K562 (cell line): Measurements from ENCODE around the gene FAM20C. TPM values are rescaled to one million over a fixed set of nuclear protein-coding genes. Genes with fewer than 3 reads are reported as not detected.

Experiments
- ATAC-seq: fragments of 200-7000 bp; cut with Tn5 transposase; 3 replicates; pipeline ENCODE4 v1.9.1; 2020; ENCODE audit warnings: moderate library complexity
- BruUV-seq: library from RNA; stranded (reverse); fragments of 400-500 nt; replicated peaks from 2 replicates; lab custom pipeline; 2021; lab: Mats Ljungman, UMichigan
- CTCF ChIA-PET: fragments of 300-600 bp; formaldehyde crosslinking; extraction: SDS; loops from one replicate; lab custom pipeline; 2021; ENCODE audit warnings: low intra/inter-chr PET ratio; lab: Yijun Ruan, JAX
- POLR2A ChIA-PET: fragments of 300-600, 350-650 bp; sonication (Branson Sonifier 250); formaldehyde crosslinking; extraction: SDS; loops from one replicate; lab custom pipeline; 2021; ENCODE audit warnings: antibody characterized with exemption, inconsistent platforms; lab: Yijun Ruan, JAX
- DNase-seq, 4 experiments: peaks; one replicate each; pipeline versions ENCODE4 v3.0.0 to v3.0.0-alpha.2; 2011 to 2018; ENCODE audit warnings: low spot score in 3 of 4, mixed read lengths in 3 of 4; ENCODE audit errors: extremely low read depth in 1 of 4
- FAIRE-seq: peaks from 2 replicates; lab custom pipeline; 2011; peaks lifted over from hg19 to GRCh38; lab: Jason Lieb, UNC
- H2AFZ ChIP-seq: 2 replicates; pipeline ENCODE4 v1.6.0; 2011; ENCODE audit warnings: low read depth, low read length, control low read depth, inconsistent platforms
- H3K27ac ChIP-seq: fragments of 200-600 bp; 3 replicates; pipeline ENCODE4 v1.8.0; 2011; ENCODE audit warnings: low read depth, mild to moderate bottlenecking, control low read depth, inconsistent platforms, low read length, moderate library complexity, mixed read lengths; ENCODE audit errors: extremely low read depth
- H3K27me3 ChIP-seq, 2 experiments: fragments of 300-600 bp in 1 of 2; 2 replicates in 1 of 2; 3 replicates in 1 of 2; pipeline versions ENCODE4 v1.6.0 to v1.8.0; 2011; ENCODE audit warnings: inconsistent platforms in 2 of 2, low read length in 2 of 2, mild to moderate bottlenecking in 1 of 2, mixed read lengths in 1 of 2, moderate library complexity in 1 of 2; ENCODE audit not compliant: control insufficient read depth in 2 of 2, insufficient read depth in 2 of 2
- H3K36me3 ChIP-seq: fragments of 300-600 bp; 3 replicates; pipeline ENCODE4 v1.8.0; 2011; ENCODE audit warnings: mild to moderate bottlenecking, low read length, inconsistent platforms; ENCODE audit not compliant: control insufficient read depth, insufficient read depth
- H3K4me1 ChIP-seq, 2 experiments: fragments of 200-600 bp in 1 of 2; replicated peaks in 1 of 2; 2 replicates in 1 of 2; 3 replicates in 1 of 2; pipeline versions ENCODE4 v1.5.1 to v1.8.0; 2011; ENCODE audit warnings: inconsistent platforms in 2 of 2, low read length in 2 of 2, mild to moderate bottlenecking in 1 of 2, mixed read lengths in 1 of 2, moderate library complexity in 1 of 2; ENCODE audit not compliant: control insufficient read depth in 2 of 2, insufficient read depth in 2 of 2
- H3K4me2 ChIP-seq: 2 replicates; pipeline ENCODE4 v1.6.1; 2011; ENCODE audit warnings: low read length, control low read depth, inconsistent platforms, mixed read lengths; ENCODE audit not compliant: insufficient read depth
- H3K4me3 ChIP-seq: fragments of 200-600 bp; sonication (generic), shearing (Covaris generic); 2 replicates; pipeline ENCODE4 v1.5.1; 2016; ENCODE audit warnings: control low read depth, inconsistent platforms
- H3K79me2 ChIP-seq: fragments of 200-600 bp; 3 replicates; pipeline ENCODE4 v1.8.0; 2011; ENCODE audit warnings: low read length, inconsistent platforms; ENCODE audit not compliant: control insufficient read depth, insufficient read depth
- H3K9ac ChIP-seq, 2 experiments: 2 replicates each; pipeline versions ENCODE4 v1.6.0 to v1.6.1; 2011; ENCODE audit warnings: low read depth in 2 of 2, low read length in 2 of 2, control low read depth in 1 of 2, inconsistent platforms in 1 of 2, mild to moderate bottlenecking in 1 of 2, mixed read lengths in 1 of 2; ENCODE audit not compliant: insufficient read depth in 1 of 2
- H3K9me1 ChIP-seq: one replicate; pipeline ENCODE4 v1.6.0; 2011; ENCODE audit warnings: inconsistent platforms, mild to moderate bottlenecking, low read length, moderate library complexity; ENCODE audit not compliant: control insufficient read depth, insufficient read depth
- H3K9me3 ChIP-seq: replicated peaks from 2 replicates; pipeline ENCODE4 v1.5.1; 2011; ENCODE audit warnings: low read depth, low read length, inconsistent platforms; ENCODE audit not compliant: control insufficient read depth, insufficient read depth
- H4K20me1 ChIP-seq: replicated peaks from 2 replicates; pipeline ENCODE4 v1.6.1; 2011; ENCODE audit warnings: low read length, inconsistent platforms, mixed read lengths; ENCODE audit not compliant: control insufficient read depth, insufficient read depth
- CREBBP ChIP-seq: IDR thresholded peaks from one replicate; pipeline ENCODE4 v1.6.1; 2012; ENCODE audit warnings: low read depth, mild to moderate bottlenecking, control low read depth, inconsistent platforms, low read length
- HDAC3 ChIP-seq: fragments of 450-650 bp; IDR thresholded peaks from 2 replicates; pipeline ENCODE4 v1.6.1; 2018; ENCODE audit warnings: borderline replicate concordance, mild to moderate bottlenecking, moderate library complexity; ENCODE audit not compliant: partially characterized antibody
- MAZ ChIP-seq, 2 experiments: fragments of 450-650 bp in 1 of 2; sonication (generic) in 1 of 2; formaldehyde crosslinking; IDR thresholded peaks in 1 of 2; conservative IDR thresholded peaks in 1 of 2; 2 replicates each; pipeline versions ENCODE4 v1.4.0 to v1.5.0; 2020; ENCODE audit warnings: mild to moderate bottlenecking in 1 of 2, missing genetic modification reagents in 1 of 2
- MYBL2 ChIP-seq, 2 experiments: fragments of 450-650 bp in 1 of 2; sonication (generic) in 1 of 2; formaldehyde crosslinking in 1 of 2; IDR thresholded peaks; 2 replicates each; pipeline versions ENCODE4 v1.6.1 to v1.8.1; 2017 to 2022; ENCODE audit warnings: borderline replicate concordance in 1 of 2, inconsistent platforms in 1 of 2, low read depth in 1 of 2, mild to moderate bottlenecking in 1 of 2, missing genetic modification reagents in 1 of 2, moderate library complexity in 1 of 2
- POLR2A ChIP-seq: fragments of 450-650 bp; conservative IDR thresholded peaks from 2 replicates; pipeline ENCODE4 v1.6.1; 2016
- POLR2AphosphoS2 ChIP-seq: IDR thresholded peaks from 2 replicates; pipeline ENCODE4 v1.6.1; 2012; ENCODE audit warnings: low read length, improper control_type of control experiment
- POLR2G ChIP-seq: fragments of 200-400 bp; formaldehyde crosslinking; IDR thresholded peaks from 2 replicates; pipeline ENCODE4 v1.6.1; 2017; ENCODE audit warnings: low read depth, mild to moderate bottlenecking, antibody characterized with exemption, low read length, moderate library complexity
- TCF7L2 ChIP-seq: fragments of 150-350 bp; IDR thresholded peaks from 2 replicates; pipeline ENCODE4 v1.6.1; 2016; ENCODE audit warnings: low read depth, mild to moderate bottlenecking, low read length, moderate library complexity
- TFE3 ChIP-seq: fragments of 450-650 bp; formaldehyde crosslinking; IDR thresholded peaks from 2 replicates; pipeline ENCODE4 v1.4.0; 2020; ENCODE audit warnings: mild to moderate bottlenecking, mixed read lengths
- THAP12 ChIP-seq: fragments of 250-450 bp; sonication (Bioruptor Pico); IDR thresholded peaks from 2 replicates; pipeline ENCODE4 v1.9.0; 2021; ENCODE audit warnings: mild to moderate bottlenecking, inconsistent platforms
- THRAP3 ChIP-seq: fragments of 450-650 bp; IDR thresholded peaks from 2 replicates; pipeline ENCODE4 v1.6.1; 2016; ENCODE audit warnings: mild to moderate bottlenecking, inconsistent platforms, borderline replicate concordance
- ZBTB17 ChIP-seq: fragments of 450-650 bp; formaldehyde crosslinking; IDR thresholded peaks from 2 replicates; pipeline ENCODE4 v1.4.0; 2020; ENCODE audit warnings: mild to moderate bottlenecking
- ZBTB8A ChIP-seq: fragments of 450-650 bp; IDR thresholded peaks from 2 replicates; pipeline ENCODE4 v1.6.1; 2018; ENCODE audit warnings: mild to moderate bottlenecking, moderate library complexity; ENCODE audit not compliant: partially characterized antibody
- ZNF232 ChIP-seq: sonication (generic); formaldehyde crosslinking; IDR thresholded peaks from 2 replicates; pipeline ENCODE4 v1.8.0; 2022; ENCODE audit warnings: mild to moderate bottlenecking, missing genetic modification reagents
- ZNF444 ChIP-seq: fragments of 250-450 bp; sonication (Bioruptor Pico); IDR thresholded peaks from 2 replicates; pipeline ENCODE4 v1.4.0; 2020; ENCODE audit warnings: mild to moderate bottlenecking, moderate library complexity
- ZNF740 ChIP-seq, 3 experiments: fragments of 200-800 bp in 1 of 3; sonication (Bioruptor generic) in 1 of 3; sonication (generic) in 1 of 3; formaldehyde crosslinking in 1 of 3; IDR thresholded peaks; 2 replicates each; pipeline versions ENCODE4 v1.6.1 to v1.8.0; 2016 to 2022; ENCODE audit warnings: mild to moderate bottlenecking in 2 of 3, missing compliant biosample characterization in 2 of 3, missing genetic modification characterization in 2 of 3, missing genetic modification reagents in 1 of 3
- ZNF766 ChIP-seq: fragments of 200-800 bp; sonication (Bioruptor generic); conservative IDR thresholded peaks from 2 replicates; pipeline ENCODE4 v1.6.1; 2016; ENCODE audit warnings: missing genetic modification characterization, missing compliant biosample characterization
- WGBS: fragments of 100-300 bp; shearing (Covaris generic); methylation state at CpG from one replicate; pipeline ENCODE4 v1.1.6; 2016; ENCODE audit warnings: low coverage, mixed read lengths; ENCODE audit not compliant: insufficient coverage; ENCODE audit errors: missing lambda C conversion rate; 5-methylcytosine and 5-hydroxymethylcytosine counted together
- in situ Hi-C: fragments of 300-500 bp; cut with MboI; formaldehyde crosslinking; loops from 4 replicates; pipeline ENCODE4 v1.15.0; 2018; ENCODE audit warnings: inconsistent platforms, mixed read lengths
- intact Hi-C: fragments of 100-400 bp; cut with micrococcal nuclease; formaldehyde crosslinking; loops from 2 replicates; pipeline ENCODE4 v1.14.2; 2022
- polyA plus RNA-seq, 8 experiments: library from polyadenylated mRNA; depleted of rRNA in 4 of 8; stranded (reverse) in 5 of 8; unstranded in 3 of 8; fragments of >200 nt; fragmentation: Nextera tagmentation in 2 of 8; fragmentation: Illumina TruSeq in 1 of 8; extraction: Ambion mirVana in 2 of 8; extraction: Trizol in 1 of 8; gene quantifications; 2 replicates each; pipeline versions ENCODE4 v1.2.1 to v1.2.3, GENCODE V29; 2011 to 2014; ENCODE audit warnings: inconsistent platforms in 1 of 8, missing spikeins in 1 of 8
- total RNA-seq, 7 experiments: library from RNA; depleted of rRNA in 6 of 7; stranded (reverse); fragments of >200 nt in 6 of 7; fragmentation: Illumina TruSeq in 2 of 7; extraction: Trizol in 2 of 7; gene quantifications; 2 replicates each; pipeline versions ENCODE4 v1.2.1 to v1.2.3, GENCODE V29; 2011 to 2021; ENCODE audit warnings: low replicate concordance in 1 of 7

The FAM20C gene
- total and polyA plus RNA-seq, 9 of the 15 experiments (the other 6 are each of a cell fraction or from before 2014, with no cell fraction given) = 0.09 TPM; not detected in 8

GRCh38 chr7:273327-273726 is 81.0 kb downstream of the FAM20C start (continued):
- TF ChIP-seq ZNF444 = no peak
- TF ChIP-seq ZNF766 (CRISPR knock-in tag) = no peak

GRCh38 chr7:274266-274665 is 81.9 kb downstream of the FAM20C start:
- CTCF ChIA-PET = no interaction called here
- in situ Hi-C loops = no loop called here
- H3K9ac ChIP-seq = no peak overlapping the region
- no peak for DNase-seq
- intact Hi-C loops = no loop called here
- peaks cover 2% of the 10 kb centered on the region; the same call in 1 of the 2 replicates for H3K9me3 ChIP-seq
- no peak overlapping the region for H3K4me2 ChIP-seq
- no peaks in the 10 kb centered on the region for H3K4me1 ChIP-seq
- WGBS = 0% methylated on average over 2 of the region's 2 CpGs
- peaks cover 0 to 12% of the 10 kb centered on the region in 2 experiments; a peak in 2 of 5 replicates for H3K27me3 ChIP-seq
- H3K79me2 ChIP-seq = no peaks in the 10 kb centered on the region
- no peak overlapping the region for H3K4me3 ChIP-seq
- no peak for ATAC-seq
- no TSS peak for BruUV-seq
- H2AFZ ChIP-seq = no peak overlapping the region
- H3K9me1 ChIP-seq = no peaks in the 10 kb centered on the region
- POLR2A ChIA-PET = interaction anchor here (0.6 kb wide), 1 partner anchor 99 kb away, joined by 3 read pairs; no protein-coding TSS in a partner anchor
- H3K27ac ChIP-seq = no peak overlapping the region
- FAIRE-seq = no peak
- no peaks in the 10 kb centered on the region for H4K20me1 ChIP-seq
- H3K36me3 ChIP-seq = no peaks in the 10 kb centered on the region
- TF ChIP-seq CREBBP (no peak), MYBL2 (IDR thresholded peaks at IDR 0.05; ENCODE audit: low read depth) (no peak), MYBL2 (CRISPR knock-in tag; IDR thresholded peaks at IDR 0.05; ENCODE audit: borderline replicate concordance) (no peak), TCF7L2 (no peak), TFE3 (no peak), THAP12 (CRISPR knock-in tag) (no peak), ZNF740 (CRISPR knock-in tag; IDR thresholded peaks at IDR 0.05) (no peak), ZNF740 (tag; IDR thresholded peaks at IDR 0.05) (no peak), POLR2A (no peak), POLR2AphosphoS2 (no peak), ZBTB8A (no peak), POLR2G (no peak), HDAC3 (no peak), THRAP3 (no peak), ZNF232 (no peak), ZBTB17 (CRISPR knock-in tag) (no peak), MAZ (CRISPR knock-in tag; conservative IDR thresholded peaks at IDR 0.05 in 1 of 2, IDR thresholded peaks at IDR 0.05 in 1 of 2) (no peak)
